CD14-positive monocyte (primary cell): ENCODE results near the gene IRX3. TPM values are rescaled to one million over a fixed set of nuclear protein-coding genes. Genes with fewer than 3 reads are reported as not detected.

Source experiments
- DNase-seq, 3 donors: peaks; one replicate each; pipeline ENCODE4 v3.0.0-alpha.2; 2011 to 2022
- H2AFZ ChIP-seq: 2 replicates; pipeline ENCODE4 v1.6.0; 2012; ENCODE audit warnings: mild to moderate bottlenecking, low read depth, low read length, inconsistent platforms; ENCODE audit not compliant: insufficient read depth, poor library complexity, severe bottlenecking
- H3K27ac ChIP-seq, 2 donors: 1 replicate in 1 of 2; 2 replicates in 1 of 2; pipeline ENCODE4 v1.5.1; 2012 to 2013; ENCODE audit warnings: low read length in 2 of 2, control low read depth in 1 of 2, inconsistent platforms in 1 of 2, low read depth in 1 of 2, mild to moderate bottlenecking in 1 of 2
- H3K27me3 ChIP-seq, 2 donors: one replicate each; pipeline versions ENCODE4 v1.6.0 to v1.6.1; 2011 to 2013; ENCODE audit warnings: low read length in 2 of 2; ENCODE audit not compliant: control insufficient read depth in 2 of 2, insufficient read depth in 2 of 2
- H3K36me3 ChIP-seq, 2 donors: replicated peaks in 1 of 2; 1 replicate in 1 of 2; 2 replicates in 1 of 2; pipeline versions ENCODE4 v1.5.1 to v1.6.1; 2012 to 2013; ENCODE audit warnings: low read length in 2 of 2, control low read depth in 1 of 2, inconsistent platforms in 1 of 2, mild to moderate bottlenecking in 1 of 2; ENCODE audit not compliant: insufficient read depth in 2 of 2, control insufficient read depth in 1 of 2
- H3K4me1 ChIP-seq, 2 donors: 1 replicate in 1 of 2; 2 replicates in 1 of 2; pipeline versions ENCODE4 v1.5.1 to v1.6.1; 2012 to 2013; ENCODE audit warnings: low read length in 2 of 2, control low read depth in 1 of 2, inconsistent platforms in 1 of 2, mild to moderate bottlenecking in 1 of 2, moderate library complexity in 1 of 2; ENCODE audit not compliant: insufficient read depth in 2 of 2, control insufficient read depth in 1 of 2
- H3K4me2 ChIP-seq: replicated peaks from 2 replicates; pipeline ENCODE3; 2012; ENCODE audit warnings: low read length, moderate library complexity, mild to moderate bottlenecking; ENCODE audit not compliant: poor library complexity, severe bottlenecking; ENCODE audit errors: extremely low read depth
- H3K4me3 ChIP-seq, 3 experiments: fragments of 200-600 bp in 1 of 3; sonication (generic) in 1 of 3; replicated peaks in 1 of 3; 1 replicate in 2 of 3; 2 replicates in 1 of 3; pipeline ENCODE4 v1.5.1; 2011 to 2013; ENCODE audit warnings: low read length in 3 of 3, mild to moderate bottlenecking in 3 of 3, control low read depth in 2 of 3, low read depth in 2 of 3, inconsistent platforms in 1 of 3, moderate library complexity in 1 of 3
- H3K79me2 ChIP-seq: 2 replicates; pipeline ENCODE4 v1.6.0; 2012; ENCODE audit warnings: mild to moderate bottlenecking, control low read depth, inconsistent platforms, low read length, moderate library complexity; ENCODE audit not compliant: insufficient read depth
- H3K9ac ChIP-seq: 2 replicates; pipeline ENCODE4 v1.6.0; 2017; ENCODE audit warnings: low read length, mild to moderate bottlenecking; ENCODE audit not compliant: insufficient read depth, poor library complexity, severe bottlenecking
- H3K9me3 ChIP-seq, 2 donors: replicated peaks in 1 of 2; 1 replicate in 1 of 2; 2 replicates in 1 of 2; pipeline versions ENCODE4 v1.5.1 to v1.6.1; 2012 to 2013; ENCODE audit warnings: low read length in 2 of 2, control low read depth in 1 of 2; ENCODE audit not compliant: control insufficient read depth in 1 of 2, insufficient read depth in 1 of 2
- H4K20me1 ChIP-seq: 2 replicates; pipeline ENCODE4 v1.6.0; 2012; ENCODE audit warnings: mild to moderate bottlenecking, low read length, control low read depth, moderate library complexity; ENCODE audit not compliant: insufficient read depth
- H3K27ac Mint-ChIP-seq, 7 donors: one replicate each; pipeline ENCODE4 v1.8.0; 2020; ENCODE audit warnings: mild to moderate bottlenecking in 7 of 7, mixed read lengths in 7 of 7, moderate library complexity in 6 of 7, inconsistent platforms in 2 of 7
- H3K27me3 Mint-ChIP-seq, 3 donors: one replicate each; pipeline ENCODE4 v1.8.0; 2021 to 2022; ENCODE audit warnings: low read depth in 3 of 3, mild to moderate bottlenecking in 3 of 3, mixed read lengths in 3 of 3, moderate library complexity in 3 of 3, inconsistent platforms in 1 of 3
- H3K36me3 Mint-ChIP-seq, 2 donors: one replicate each; pipeline ENCODE4 v1.8.0; 2020; ENCODE audit warnings: mixed read lengths in 2 of 2, inconsistent platforms in 1 of 2, mild to moderate bottlenecking in 1 of 2
- H3K4me1 Mint-ChIP-seq: one replicate; pipeline ENCODE4 v1.8.0; 2020; ENCODE audit warnings: mild to moderate bottlenecking, mixed read lengths
- H3K4me3 Mint-ChIP-seq, 2 donors: one replicate each; pipeline ENCODE4 v1.8.0; 2020; ENCODE audit warnings: mild to moderate bottlenecking in 2 of 2, mixed read lengths in 2 of 2, moderate library complexity in 1 of 2
- H3K9me3 Mint-ChIP-seq, 7 donors: one replicate each; pipeline ENCODE4 v1.8.0; 2020 to 2022; ENCODE audit warnings: mixed read lengths in 7 of 7, mild to moderate bottlenecking in 6 of 7, moderate library complexity in 6 of 7, inconsistent platforms in 2 of 7
- WGBS: methylation state at CpG from one replicate; pipeline ENCODE4 v1.1.5; 2013; ENCODE audit warnings: missing lambda C conversion rate; ENCODE audit not compliant: insufficient coverage; 5-methylcytosine and 5-hydroxymethylcytosine counted together
- intact Hi-C, 2 donors: fragments of 100-400 bp; cut with micrococcal nuclease; formaldehyde crosslinking; loops; one replicate each; pipeline versions ENCODE4 v1.15.0 to v1.15.1; 2023
- polyA plus RNA-seq, 3 donors: library from polyadenylated mRNA; depleted of rRNA in 1 of 3; unstranded in 2 of 3; stranded (reverse) in 1 of 3; fragments of 300-500 nt in 2 of 3; fragments of >200 nt in 1 of 3; fragmentation: Illumina TruSeq in 2 of 3; gene quantifications; 1 replicate in 2 of 3; 2 replicates in 1 of 3; pipeline ENCODE4 v1.2.3, GENCODE V29; 2012 to 2021
- TF ChIP-seq, protein P1 (sequence below): fragments of 200-600 bp; IDR thresholded peaks from one replicate; pipeline ENCODE4 v1.8.0; 2022; ENCODE audit warnings: antibody characterized with exemption, mild to moderate bottlenecking

IRX3 gene
- polyA plus RNA-seq, 3 donors: not detected

DNA sequence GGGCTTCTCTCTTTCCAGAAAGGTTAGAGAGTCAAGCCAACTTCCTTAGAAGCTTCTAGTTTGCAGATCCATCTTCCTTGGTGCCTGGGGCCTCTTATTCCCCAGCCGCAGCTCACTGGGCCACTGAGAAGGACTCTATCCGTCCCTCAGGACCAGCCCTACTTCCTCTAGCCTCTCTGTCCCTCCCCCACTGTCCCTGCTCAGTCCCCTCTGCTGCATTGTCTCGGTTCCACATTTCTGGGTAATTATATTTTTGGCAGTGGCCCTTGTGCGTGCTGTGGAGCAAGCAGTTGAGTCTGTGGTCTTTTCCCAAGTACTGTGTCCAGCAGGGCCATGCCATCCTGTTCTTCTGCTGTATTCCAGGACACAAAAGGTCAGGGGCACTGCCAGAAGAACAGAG is 17.8 kb downstream of the IRX3 start:
- TF ChIP-seq, protein P1, sequence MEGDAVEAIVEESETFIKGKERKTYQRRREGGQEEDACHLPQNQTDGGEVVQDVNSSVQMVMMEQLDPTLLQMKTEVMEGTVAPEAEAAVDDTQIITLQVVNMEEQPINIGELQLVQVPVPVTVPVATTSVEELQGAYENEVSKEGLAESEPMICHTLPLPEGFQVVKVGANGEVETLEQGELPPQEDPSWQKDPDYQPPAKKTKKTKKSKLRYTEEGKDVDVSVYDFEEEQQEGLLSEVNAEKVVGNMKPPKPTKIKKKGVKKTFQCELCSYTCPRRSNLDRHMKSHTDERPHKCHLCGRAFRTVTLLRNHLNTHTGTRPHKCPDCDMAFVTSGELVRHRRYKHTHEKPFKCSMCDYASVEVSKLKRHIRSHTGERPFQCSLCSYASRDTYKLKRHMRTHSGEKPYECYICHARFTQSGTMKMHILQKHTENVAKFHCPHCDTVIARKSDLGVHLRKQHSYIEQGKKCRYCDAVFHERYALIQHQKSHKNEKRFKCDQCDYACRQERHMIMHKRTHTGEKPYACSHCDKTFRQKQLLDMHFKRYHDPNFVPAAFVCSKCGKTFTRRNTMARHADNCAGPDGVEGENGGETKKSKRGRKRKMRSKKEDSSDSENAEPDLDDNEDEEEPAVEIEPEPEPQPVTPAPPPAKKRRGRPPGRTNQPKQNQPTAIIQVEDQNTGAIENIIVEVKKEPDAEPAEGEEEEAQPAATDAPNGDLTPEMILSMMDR: no peak
- H3K4me3 ChIP-seq: no peak overlapping the region
- peak in 2 of 3 donors; percentile 2 to 46 for DNase-seq
- intact Hi-C loops: no loop called here
- no peaks in the 10 kb centered on the region for H3K36me3 ChIP-seq
- no peaks in the 10 kb centered on the region for H3K27me3 ChIP-seq
- peaks cover 37% of the 10 kb centered on the region for H3K4me1 Mint-ChIP-seq
- H3K4me1 ChIP-seq: peaks cover 29 to 31% of the 10 kb centered on the region in 2 donors
- H3K4me2 ChIP-seq: no peak overlapping the region
- H3K4me3 Mint-ChIP-seq: no peak overlapping the region
- H3K9me3 Mint-ChIP-seq: peaks cover 2 to 10% (median 6%) of the 10 kb centered on the region in 7 donors
- no peaks in the 10 kb centered on the region for H3K36me3 Mint-ChIP-seq
- 0% methylated on average over 1 of the region's 4 CpGs for WGBS
- H3K79me2 ChIP-seq: no peaks in the 10 kb centered on the region
- H4K20me1 ChIP-seq: no peaks in the 10 kb centered on the region
- peak overlapping the region in 4 of 7 donors; percentile 25 to 61 (median 40) for H3K27ac Mint-ChIP-seq
- H3K9ac ChIP-seq: no peak overlapping the region
- peak overlapping the region; percentile 14 for H2AFZ ChIP-seq
- H3K27me3 Mint-ChIP-seq: peaks cover 2 to 4% (median 2%) of the 10 kb centered on the region in 3 donors
- H3K27ac ChIP-seq: peak overlapping the region in 1 of 2 donors; percentile 16
- H3K9me3 ChIP-seq: peaks cover 0 to 4% of the 10 kb centered on the region in 2 donors

DNA sequence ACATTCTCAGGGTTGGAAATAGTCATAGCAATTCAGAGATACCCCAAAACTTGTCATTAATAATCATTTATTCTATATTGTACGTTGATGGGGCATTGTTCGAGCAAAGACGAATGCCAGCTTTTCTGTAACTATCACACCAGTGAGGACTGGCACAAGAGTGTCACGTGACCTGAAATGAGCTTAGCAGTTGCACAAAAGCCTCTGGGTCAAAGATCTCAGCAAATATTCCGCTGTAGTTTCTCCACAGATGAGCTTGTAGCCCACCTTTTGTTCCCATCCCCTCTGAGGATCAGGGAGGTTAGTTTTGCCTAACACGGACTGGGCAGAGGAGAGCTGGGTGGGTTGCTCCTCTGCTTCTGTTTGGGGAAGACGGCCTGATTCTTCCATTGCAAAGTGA is 18.2 kb downstream of the IRX3 start:
- Histone ChIP-seq H3K36me3 (no peaks in the 10 kb centered on the region), H2AFZ (no peak overlapping the region), H3K9ac (no peak overlapping the region), H3K27ac (peak overlapping the region in 1 of 2 donors; percentile 16), H3K4me2 (no peak overlapping the region), H3K9me3 (peaks cover 0 to 4% of the 10 kb centered on the region in 2 donors), H3K4me3 (no peak overlapping the region), H4K20me1 (no peaks in the 10 kb centered on the region), H3K79me2 (no peaks in the 10 kb centered on the region), H3K27me3 (no peaks in the 10 kb centered on the region), H3K4me1 (peaks cover 29 to 31% of the 10 kb centered on the region in 2 donors)
- no peaks in the 10 kb centered on the region for H3K36me3 Mint-ChIP-seq
- peaks cover 2 to 4% (median 4%) of the 10 kb centered on the region in 3 donors for H3K27me3 Mint-ChIP-seq
- TF ChIP-seq, protein P1: no peak
- H3K27ac Mint-ChIP-seq: peak overlapping the region in 1 of 7 donors; percentile 34
- H3K9me3 Mint-ChIP-seq: peaks cover 3 to 10% (median 6%) of the 10 kb centered on the region in 7 donors
- 85% methylated on average over 6 of the region's 7 CpGs for WGBS
- no peak for DNase-seq
- H3K4me1 Mint-ChIP-seq: peaks cover 37% of the 10 kb centered on the region
- no peak overlapping the region for H3K4me3 Mint-ChIP-seq
- intact Hi-C loops: no loop called here
